Ovary (tissue), 3 donors: ENCODE data around the gene TREML4.

Source experiments
- POLR2A ChIP-seq: fragments of 450-650 bp; IDR thresholded peaks from one replicate; pipeline ENCODE4 v1.6.1; 2017; ENCODE audit warnings: antibody characterized with exemption, mild to moderate bottlenecking, moderate library complexity
- TF ChIP-seq, protein P1 (sequence below), 3 donors: fragments of 450-650 bp in 2 of 3; fragments of 200-600 bp in 1 of 3; IDR thresholded peaks; one replicate each; pipeline versions ENCODE4 v1.5.1 to v1.8.0; 2016 to 2022; ENCODE audit warnings: antibody characterized with exemption in 3 of 3, mild to moderate bottlenecking in 1 of 3
- donor health status: DM: no; HTN: no; CAD: no.

DNA sequence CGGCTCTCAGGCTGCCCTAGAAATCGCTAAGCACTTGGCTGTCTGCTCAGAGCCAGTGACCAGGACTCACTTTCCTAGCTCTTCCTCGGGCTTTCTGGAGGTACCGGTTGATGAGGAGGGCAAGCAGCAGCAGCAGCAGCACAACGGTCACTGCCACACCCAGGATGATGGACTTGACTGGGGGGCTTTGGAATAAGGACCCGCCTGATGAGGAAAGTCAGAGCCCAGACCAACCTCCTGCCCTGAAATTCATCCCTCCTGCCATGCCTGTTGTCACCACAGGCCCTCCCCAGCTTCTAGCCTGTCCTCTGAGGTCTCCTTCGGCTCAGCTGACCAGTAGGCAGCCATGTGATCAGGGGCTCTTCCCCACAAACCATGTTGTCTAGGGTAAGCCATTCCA lies 43.4 kb upstream of the TREML4 start:
- TF ChIP-seq POLR2A: no peak
- TF ChIP-seq, protein P1, sequence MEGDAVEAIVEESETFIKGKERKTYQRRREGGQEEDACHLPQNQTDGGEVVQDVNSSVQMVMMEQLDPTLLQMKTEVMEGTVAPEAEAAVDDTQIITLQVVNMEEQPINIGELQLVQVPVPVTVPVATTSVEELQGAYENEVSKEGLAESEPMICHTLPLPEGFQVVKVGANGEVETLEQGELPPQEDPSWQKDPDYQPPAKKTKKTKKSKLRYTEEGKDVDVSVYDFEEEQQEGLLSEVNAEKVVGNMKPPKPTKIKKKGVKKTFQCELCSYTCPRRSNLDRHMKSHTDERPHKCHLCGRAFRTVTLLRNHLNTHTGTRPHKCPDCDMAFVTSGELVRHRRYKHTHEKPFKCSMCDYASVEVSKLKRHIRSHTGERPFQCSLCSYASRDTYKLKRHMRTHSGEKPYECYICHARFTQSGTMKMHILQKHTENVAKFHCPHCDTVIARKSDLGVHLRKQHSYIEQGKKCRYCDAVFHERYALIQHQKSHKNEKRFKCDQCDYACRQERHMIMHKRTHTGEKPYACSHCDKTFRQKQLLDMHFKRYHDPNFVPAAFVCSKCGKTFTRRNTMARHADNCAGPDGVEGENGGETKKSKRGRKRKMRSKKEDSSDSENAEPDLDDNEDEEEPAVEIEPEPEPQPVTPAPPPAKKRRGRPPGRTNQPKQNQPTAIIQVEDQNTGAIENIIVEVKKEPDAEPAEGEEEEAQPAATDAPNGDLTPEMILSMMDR (IDR thresholded peaks at IDR 0.05): no peak
